Thoracic aorta (tissue), 2 donors: ENCODE measurements around the gene SYNPO2. TPM values are rescaled to one million over a fixed set of nuclear protein-coding genes. Genes with fewer than 3 reads are reported as not detected.

Experiments
- ATAC-seq: fragments of 150-250 bp; one replicate; pipeline ENCODE4 v1.8.0; 2017; ENCODE audit warnings: low read depth; ENCODE audit not compliant: insufficient number of reproducible peaks, low FRiP score
- DNase-seq: peaks from one replicate; pipeline ENCODE4 v3.0.0-alpha.2; 2020; ENCODE audit warnings: low spot score
- H3K27ac ChIP-seq, 2 donors: fragments of 200-600 bp; sonication (generic); 1 replicate in 1 of 2; 2 replicates in 1 of 2; pipeline ENCODE4 v1.5.1; 2016; ENCODE audit warnings: mild to moderate bottlenecking in 2 of 2, moderate library complexity in 2 of 2
- H3K27me3 ChIP-seq: fragments of 200-600 bp; sonication (generic); replicated peaks from 2 replicates; pipeline ENCODE4 v1.6.0; 2016; ENCODE audit warnings: mild to moderate bottlenecking; ENCODE audit not compliant: insufficient read depth
- H3K36me3 ChIP-seq: fragments of 200-600 bp; sonication (generic); one replicate; pipeline ENCODE4 v1.5.1; 2016
- H3K4me1 ChIP-seq, 2 donors: fragments of 200-600 bp; sonication (generic); 1 replicate in 1 of 2; 2 replicates in 1 of 2; pipeline versions ENCODE4 v1.5.1 to v1.6.0; 2016; ENCODE audit warnings: low read depth in 2 of 2, mild to moderate bottlenecking in 1 of 2; ENCODE audit not compliant: control insufficient read depth in 1 of 2
- H3K4me3 ChIP-seq: fragments of 200-600 bp; sonication (generic); 2 replicates; pipeline ENCODE4 v1.5.1; 2016; ENCODE audit warnings: mild to moderate bottlenecking
- H3K9me3 ChIP-seq: fragments of 200-600 bp; sonication (generic); 2 replicates; pipeline ENCODE4 v1.5.1; 2016
- total RNA-seq, 2 donors: library from RNA; depleted of rRNA; stranded (reverse); fragments of >200 nt; gene quantifications; one replicate each; pipeline versions ENCODE4 v1.1.0 to v1.2.3, GENCODE V29; 2016
- TF ChIP-seq, protein P1 (sequence below): fragments of 200-600 bp; sonication (generic); IDR thresholded peaks from one replicate; pipeline ENCODE4 v1.5.1; 2019; ENCODE audit warnings: antibody characterized with exemption

Gene SYNPO2
- total RNA-seq, 2 donors from 2014 or later = 264 to 313 TPM

DNA sequence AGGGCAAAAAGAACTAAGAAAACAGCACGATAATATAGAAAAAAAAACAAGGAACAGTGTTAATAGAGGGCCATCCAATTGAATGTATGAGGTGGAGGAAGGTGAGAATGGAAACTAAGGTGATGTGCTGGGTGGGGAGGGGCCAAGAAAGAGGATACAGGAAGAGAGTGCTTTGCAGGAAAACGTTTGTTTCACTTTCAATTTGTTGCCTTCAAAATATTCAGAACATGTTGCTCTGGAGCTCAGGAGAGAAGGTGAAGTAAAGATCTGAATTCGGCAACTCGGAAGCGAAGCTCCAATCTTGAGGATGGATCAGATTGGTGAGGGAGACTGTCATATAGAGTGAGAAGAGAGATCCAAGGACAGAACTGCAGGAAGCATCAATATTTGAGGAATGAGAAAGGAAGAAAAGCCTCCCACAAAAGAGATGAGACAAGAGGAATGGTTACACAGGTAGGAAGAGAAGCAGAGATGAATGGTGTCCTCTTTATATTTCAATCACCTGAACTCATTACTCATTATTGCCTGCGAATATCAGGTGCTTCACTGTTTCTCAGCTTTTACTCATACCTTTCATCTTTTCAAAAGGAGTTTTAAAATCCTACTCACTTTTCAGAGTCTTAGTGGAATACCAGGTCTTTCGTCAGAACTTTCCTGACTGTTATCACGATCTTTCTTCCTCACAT, 38.0 kb upstream of the SYNPO2 start:
- TF ChIP-seq, protein P1, sequence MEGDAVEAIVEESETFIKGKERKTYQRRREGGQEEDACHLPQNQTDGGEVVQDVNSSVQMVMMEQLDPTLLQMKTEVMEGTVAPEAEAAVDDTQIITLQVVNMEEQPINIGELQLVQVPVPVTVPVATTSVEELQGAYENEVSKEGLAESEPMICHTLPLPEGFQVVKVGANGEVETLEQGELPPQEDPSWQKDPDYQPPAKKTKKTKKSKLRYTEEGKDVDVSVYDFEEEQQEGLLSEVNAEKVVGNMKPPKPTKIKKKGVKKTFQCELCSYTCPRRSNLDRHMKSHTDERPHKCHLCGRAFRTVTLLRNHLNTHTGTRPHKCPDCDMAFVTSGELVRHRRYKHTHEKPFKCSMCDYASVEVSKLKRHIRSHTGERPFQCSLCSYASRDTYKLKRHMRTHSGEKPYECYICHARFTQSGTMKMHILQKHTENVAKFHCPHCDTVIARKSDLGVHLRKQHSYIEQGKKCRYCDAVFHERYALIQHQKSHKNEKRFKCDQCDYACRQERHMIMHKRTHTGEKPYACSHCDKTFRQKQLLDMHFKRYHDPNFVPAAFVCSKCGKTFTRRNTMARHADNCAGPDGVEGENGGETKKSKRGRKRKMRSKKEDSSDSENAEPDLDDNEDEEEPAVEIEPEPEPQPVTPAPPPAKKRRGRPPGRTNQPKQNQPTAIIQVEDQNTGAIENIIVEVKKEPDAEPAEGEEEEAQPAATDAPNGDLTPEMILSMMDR = no peak

GRCh38 chr4:118857760-118858159, 30.9 kb upstream of the SYNPO2 start:
- Histone ChIP-seq H3K36me3 (no peaks in the 10 kb centered on the region), H3K27me3 (no peaks in the 10 kb centered on the region), H3K4me1 (peaks cover 0 to 3% of the 10 kb centered on the region in 2 donors), H3K4me3 (no peak overlapping the region), H3K9me3 (no peaks in the 10 kb centered on the region), H3K27ac (no peak overlapping the region)
- no peak for ATAC-seq
- no peak for DNase-seq
- TF ChIP-seq, protein P1 = no peak

More for the DNA sequence above, 38.0 kb upstream of the SYNPO2 start:
- Histone ChIP-seq H3K4me3 (peak overlapping the region; percentile 68), H3K27me3 (no peaks in the 10 kb centered on the region), H3K27ac (no peak overlapping the region), H3K9me3 (no peaks in the 10 kb centered on the region), H3K4me1 (peaks cover 2 to 15% of the 10 kb centered on the region in 2 donors), H3K36me3 (no peaks in the 10 kb centered on the region)
- ATAC-seq (no peak), DNase-seq (no peak)

GRCh38 chr4:118858779-118859178, 29.9 kb upstream of the SYNPO2 start:
- no peak for DNase-seq
- no peak overlapping the region for H3K27ac ChIP-seq
- no peaks in the 10 kb centered on the region for H3K9me3 ChIP-seq
- peaks cover 0 to 3% of the 10 kb centered on the region in 2 donors for H3K4me1 ChIP-seq
- no peak overlapping the region for H3K4me3 ChIP-seq
- ATAC-seq = no peak
- no peaks in the 10 kb centered on the region for H3K27me3 ChIP-seq
- H3K36me3 ChIP-seq = no peaks in the 10 kb centered on the region
- TF ChIP-seq, protein P1 = no peak

GRCh38 chr4:118865091-118865708, 23.5 kb upstream of the SYNPO2 start:
- Histone ChIP-seq H3K36me3 (no peaks in the 10 kb centered on the region), H3K4me1 (peaks cover 0 to 14% of the 10 kb centered on the region in 2 donors), H3K9me3 (no peaks in the 10 kb centered on the region), H3K27me3 (no peaks in the 10 kb centered on the region), H3K4me3 (peak overlapping the region; percentile 2), H3K27ac (no peak overlapping the region)
- DNase-seq = no peak
- peak; percentile 37 for ATAC-seq
- TF ChIP-seq, protein P1 = peak; percentile 59

GRCh38 chr4:118866442-118866841, 22.2 kb upstream of the SYNPO2 start:
- Histone ChIP-seq H3K4me3 (no peak overlapping the region), H3K36me3 (no peaks in the 10 kb centered on the region), H3K9me3 (no peaks in the 10 kb centered on the region), H3K27ac (no peak overlapping the region), H3K27me3 (no peaks in the 10 kb centered on the region), H3K4me1 (peaks cover 0 to 17% of the 10 kb centered on the region in 2 donors)
- no peak for DNase-seq
- no peak for ATAC-seq
- TF ChIP-seq, protein P1 = no peak
